ENCODE results near the gene LYZL1.

Gene LYZL1

DNA sequence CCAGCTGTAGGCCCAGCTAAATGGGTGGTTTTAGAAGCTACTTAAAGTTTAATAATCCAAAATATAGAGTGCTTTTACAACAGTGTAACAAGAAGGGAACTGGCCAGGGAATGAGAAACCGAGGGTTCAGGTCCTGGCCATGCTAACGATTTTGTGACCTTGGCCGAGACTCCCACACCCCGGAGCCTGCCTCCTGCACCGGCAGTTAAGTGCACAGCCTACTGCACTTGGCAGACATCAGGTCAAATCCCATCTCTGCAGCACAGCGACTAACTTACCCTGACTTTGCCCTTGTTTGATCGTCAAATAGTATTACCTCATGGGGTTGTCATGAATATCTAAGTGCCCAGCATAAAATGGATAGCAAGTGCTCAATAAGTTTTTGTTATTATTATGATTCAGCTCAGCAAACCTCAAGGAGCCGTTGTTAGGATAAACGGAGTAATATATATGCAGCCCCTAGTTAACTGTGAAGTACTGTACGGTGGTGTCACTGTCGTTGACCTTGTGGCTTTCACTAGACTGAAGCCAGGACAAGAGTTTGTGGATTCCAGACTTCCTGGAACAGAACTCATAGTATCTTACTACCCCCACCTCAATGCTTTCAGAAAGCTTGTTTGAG is 35.5 kb downstream of the LYZL1 start:
- Histone ChIP-seq H3K9ac (ENCODE audit: low read length) (no peak overlapping the region), H3K4me2 (ENCODE audit: low read length, poor library complexity, severe bottlenecking) (no peak overlapping the region), H3K4ac (ENCODE audit: low read depth in 1 of 2, low read length in 2 of 2) (no peak overlapping the region), H2BK12ac (ENCODE audit: low read length in 2 of 2) (peak overlapping the region in 1 of 2 experiments; percentile 3), H3K23ac (ENCODE audit: low read length in 2 of 2) (no peak overlapping the region), H3K4me1 (ENCODE audit: control insufficient read depth, insufficient read depth, low read depth, low read length) (peaks cover 10% of the 10 kb centered on the region), H2AK5ac (ENCODE audit: low read length, severe bottlenecking) (no peak overlapping the region), H4K91ac (ENCODE audit: low read length) (no peak overlapping the region), H2AFZ (ENCODE audit: low read depth, low read length) (no peak overlapping the region), H2BK120ac (ENCODE audit: low read depth, low read length) (no peak overlapping the region), H3K9me3 (ENCODE audit: control insufficient read depth, low read length) (no peaks in the 10 kb centered on the region), H4K8ac (ENCODE audit: low read length) (no peak overlapping the region), H3K14ac (ENCODE audit: low read length in 2 of 2) (no peak overlapping the region), H2BK15ac (ENCODE audit: low read depth, poor library complexity, severe bottlenecking) (no peak overlapping the region), H2BK5ac (ENCODE audit: low read depth, low read length, poor library complexity, severe bottlenecking) (no peak overlapping the region), H3K36me3 (ENCODE audit: control insufficient read depth in 1 of 2, insufficient read depth in 2 of 2, low read depth in 1 of 2, low read length in 2 of 2) (no peaks in the 10 kb centered on the region), H3K4me3 (ENCODE audit: insufficient read depth in 1 of 2, low read depth in 1 of 2, low read length in 2 of 2) (no peak overlapping the region), H3K79me1 (replicated peaks; ENCODE audit: low read length, poor library complexity, severe bottlenecking) (no peaks in the 10 kb centered on the region), H3K27me3 (ENCODE audit: control insufficient read depth in 1 of 2, insufficient read depth in 1 of 2, low read length in 2 of 2) (peaks cover 0 to 19% of the 10 kb centered on the region in 2 experiments), H3K18ac (ENCODE audit: low read depth in 1 of 2, low read length in 2 of 2) (no peak overlapping the region), H3K27ac (ENCODE audit: low read length, poor library complexity, severe bottlenecking) (no peak overlapping the region)
- peak; percentile 45 for DNase-seq
- WGBS: 36% methylated on average over 9 of the region's 11 CpGs

DNA sequence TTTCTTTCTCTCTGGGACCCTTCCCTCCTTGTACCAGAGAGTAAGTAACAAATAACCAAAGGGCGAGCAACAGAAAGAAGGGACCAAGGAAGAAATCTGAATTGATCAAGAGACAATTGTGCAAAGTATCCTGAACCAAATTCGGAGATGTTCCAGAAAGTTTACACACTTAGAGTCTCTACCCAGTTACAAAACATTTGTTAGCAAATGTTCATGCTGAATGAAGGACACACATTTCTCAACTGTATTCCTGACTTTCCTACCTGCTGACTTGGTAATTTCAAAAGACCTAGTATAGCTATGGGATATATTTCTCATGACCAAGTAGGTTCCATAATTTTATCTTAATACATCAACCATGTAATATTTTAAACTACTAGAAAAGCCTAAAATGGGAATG is 37.4 kb downstream of the LYZL1 start:
- H2BK5ac ChIP-seq (ENCODE audit: low read depth, low read length, poor library complexity, severe bottlenecking): no peak overlapping the region
- H3K18ac ChIP-seq (ENCODE audit: low read depth in 1 of 2, low read length in 2 of 2): no peak overlapping the region
- no peak overlapping the region for H3K27ac ChIP-seq (ENCODE audit: low read length, poor library complexity, severe bottlenecking)
- no peak overlapping the region for H3K9ac ChIP-seq (ENCODE audit: low read length)
- no peak overlapping the region for H3K14ac ChIP-seq (ENCODE audit: low read length in 2 of 2)
- no peak overlapping the region for H3K4me2 ChIP-seq (ENCODE audit: low read length, poor library complexity, severe bottlenecking)
- H3K23ac ChIP-seq (ENCODE audit: low read length in 2 of 2): no peak overlapping the region
- H2BK12ac ChIP-seq (ENCODE audit: low read length in 2 of 2): no peak overlapping the region
- no peak overlapping the region for H4K8ac ChIP-seq (ENCODE audit: low read length)
- peaks cover 0 to 4% of the 10 kb centered on the region in 2 experiments for H3K27me3 ChIP-seq (ENCODE audit: control insufficient read depth in 1 of 2, insufficient read depth in 1 of 2, low read length in 2 of 2)
- no peak overlapping the region for H2BK120ac ChIP-seq (ENCODE audit: low read depth, low read length)
- H3K36me3 ChIP-seq (ENCODE audit: control insufficient read depth in 1 of 2, insufficient read depth in 2 of 2, low read depth in 1 of 2, low read length in 2 of 2): no peaks in the 10 kb centered on the region
- H3K4ac ChIP-seq (ENCODE audit: low read depth in 1 of 2, low read length in 2 of 2): no peak overlapping the region
- H3K9me3 ChIP-seq (ENCODE audit: control insufficient read depth, low read length): no peaks in the 10 kb centered on the region
- no peaks in the 10 kb centered on the region for H3K79me1 ChIP-seq (replicated peaks; ENCODE audit: low read length, poor library complexity, severe bottlenecking)
- H3K4me1 ChIP-seq (ENCODE audit: control insufficient read depth, insufficient read depth, low read depth, low read length): peaks cover 7% of the 10 kb centered on the region
- 94% methylated on average over 2 of the region's 2 CpGs for WGBS
- H2AFZ ChIP-seq (ENCODE audit: low read depth, low read length): no peak overlapping the region
- H3K4me3 ChIP-seq (ENCODE audit: insufficient read depth in 1 of 2, low read depth in 1 of 2, low read length in 2 of 2): no peak overlapping the region
- no peak overlapping the region for H2AK5ac ChIP-seq (ENCODE audit: low read length, severe bottlenecking)
- no peak overlapping the region for H4K91ac ChIP-seq (ENCODE audit: low read length)
- DNase-seq: no peak
- H2BK15ac ChIP-seq (ENCODE audit: low read depth, poor library complexity, severe bottlenecking): no peak overlapping the region

DNA sequence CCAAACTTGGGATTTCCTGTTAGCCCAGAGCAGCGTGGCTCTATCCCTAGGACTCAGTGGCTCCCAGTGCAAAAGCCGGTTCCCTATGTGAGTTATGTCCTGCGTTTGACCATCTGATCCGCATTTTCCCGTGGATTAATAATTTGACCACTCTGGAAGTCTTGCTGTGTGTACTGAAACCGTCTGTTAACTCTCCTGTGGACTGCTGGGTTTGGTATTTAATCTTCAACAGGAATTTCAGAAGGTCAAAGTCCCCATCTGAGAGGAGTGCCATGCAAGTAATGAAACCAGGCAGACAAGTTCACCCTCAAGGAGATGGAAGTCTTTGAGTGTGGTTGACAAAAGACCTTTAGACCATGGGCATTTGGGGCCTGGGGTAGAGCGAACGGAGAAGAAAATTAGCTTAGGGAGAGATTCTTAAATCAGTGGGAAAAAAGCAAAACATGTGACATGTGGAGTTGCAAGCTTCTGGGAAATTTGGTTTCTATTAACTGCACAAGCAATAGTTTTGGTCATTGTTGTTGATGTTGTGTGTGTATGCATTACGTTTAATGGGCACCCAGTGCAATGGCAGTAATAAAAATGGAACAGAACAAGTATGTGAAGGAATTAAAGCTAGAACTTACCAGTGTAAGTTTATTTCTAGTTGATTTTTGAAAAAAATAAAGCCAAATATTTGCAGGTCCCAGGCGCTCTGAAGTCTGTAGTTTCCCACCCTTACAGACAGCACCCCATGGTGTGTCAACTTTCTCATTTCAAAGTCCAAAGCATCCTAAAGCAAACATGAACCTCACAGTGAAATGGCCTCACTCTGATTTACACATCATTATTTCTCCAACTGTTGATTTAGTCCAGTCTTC is 38.2 kb downstream of the LYZL1 start:
- Histone ChIP-seq H3K4me3 (ENCODE audit: insufficient read depth in 1 of 2, low read depth in 1 of 2, low read length in 2 of 2) (no peak overlapping the region), H3K4ac (ENCODE audit: low read depth in 1 of 2, low read length in 2 of 2) (no peak overlapping the region), H2BK5ac (ENCODE audit: low read depth, low read length, poor library complexity, severe bottlenecking) (no peak overlapping the region), H3K18ac (ENCODE audit: low read depth in 1 of 2, low read length in 2 of 2) (no peak overlapping the region), H4K91ac (ENCODE audit: low read length) (no peak overlapping the region), H3K23ac (ENCODE audit: low read length in 2 of 2) (no peak overlapping the region), H3K9me3 (ENCODE audit: control insufficient read depth, low read length) (no peaks in the 10 kb centered on the region), H3K27ac (ENCODE audit: low read length, poor library complexity, severe bottlenecking) (no peak overlapping the region), H2BK120ac (ENCODE audit: low read depth, low read length) (no peak overlapping the region), H2BK12ac (ENCODE audit: low read length in 2 of 2) (no peak overlapping the region), H3K79me1 (replicated peaks; ENCODE audit: low read length, poor library complexity, severe bottlenecking) (no peaks in the 10 kb centered on the region), H3K4me1 (ENCODE audit: control insufficient read depth, insufficient read depth, low read depth, low read length) (peaks cover 10% of the 10 kb centered on the region), H2AFZ (ENCODE audit: low read depth, low read length) (no peak overlapping the region), H3K14ac (ENCODE audit: low read length in 2 of 2) (no peak overlapping the region), H3K27me3 (ENCODE audit: control insufficient read depth in 1 of 2, insufficient read depth in 1 of 2, low read length in 2 of 2) (peaks cover 0 to 5% of the 10 kb centered on the region in 2 experiments), H2AK5ac (ENCODE audit: low read length, severe bottlenecking) (no peak overlapping the region), H3K9ac (ENCODE audit: low read length) (no peak overlapping the region), H3K36me3 (ENCODE audit: control insufficient read depth in 1 of 2, insufficient read depth in 2 of 2, low read depth in 1 of 2, low read length in 2 of 2) (no peaks in the 10 kb centered on the region), H4K8ac (ENCODE audit: low read length) (no peak overlapping the region), H2BK15ac (ENCODE audit: low read depth, poor library complexity, severe bottlenecking) (no peak overlapping the region), H3K4me2 (ENCODE audit: low read length, poor library complexity, severe bottlenecking) (no peak overlapping the region)
- no peak for DNase-seq
- WGBS: 93% methylated on average over 10 of the region's 10 CpGs

DNA sequence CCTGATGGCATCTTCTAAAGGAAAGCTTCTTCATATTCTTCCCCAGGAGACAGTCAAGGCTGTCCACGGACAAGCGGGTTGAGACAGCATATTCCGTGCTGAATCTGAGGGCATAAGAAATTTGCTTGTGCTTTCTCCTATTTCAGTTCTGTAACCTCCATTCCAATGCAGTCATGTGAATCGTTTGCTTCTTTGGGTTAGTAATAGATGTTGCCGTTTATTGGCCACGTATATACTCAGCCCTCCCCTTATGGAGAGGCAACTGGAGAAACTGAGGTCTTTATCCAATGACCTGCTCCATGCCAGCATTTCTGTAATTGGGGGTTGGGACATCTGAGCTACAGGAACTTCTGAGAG is 38.9 kb downstream of the LYZL1 start:
- no peak overlapping the region for H2BK12ac ChIP-seq (ENCODE audit: low read length in 2 of 2)
- H2AK5ac ChIP-seq (ENCODE audit: low read length, severe bottlenecking): no peak overlapping the region
- no peak for DNase-seq
- H3K79me1 ChIP-seq (replicated peaks; ENCODE audit: low read length, poor library complexity, severe bottlenecking): no peaks in the 10 kb centered on the region
- H4K8ac ChIP-seq (ENCODE audit: low read length): no peak overlapping the region
- H3K18ac ChIP-seq (ENCODE audit: low read depth in 1 of 2, low read length in 2 of 2): no peak overlapping the region
- H3K9ac ChIP-seq (ENCODE audit: low read length): no peak overlapping the region
- H4K91ac ChIP-seq (ENCODE audit: low read length): no peak overlapping the region
- H2BK120ac ChIP-seq (ENCODE audit: low read depth, low read length): no peak overlapping the region
- peaks cover 10% of the 10 kb centered on the region for H3K4me1 ChIP-seq (ENCODE audit: control insufficient read depth, insufficient read depth, low read depth, low read length)
- no peak overlapping the region for H2BK5ac ChIP-seq (ENCODE audit: low read depth, low read length, poor library complexity, severe bottlenecking)
- no peaks in the 10 kb centered on the region for H3K9me3 ChIP-seq (ENCODE audit: control insufficient read depth, low read length)
- no peaks in the 10 kb centered on the region for H3K36me3 ChIP-seq (ENCODE audit: control insufficient read depth in 1 of 2, insufficient read depth in 2 of 2, low read depth in 1 of 2, low read length in 2 of 2)
- no peak overlapping the region for H2AFZ ChIP-seq (ENCODE audit: low read depth, low read length)
- 94% methylated on average over 6 of the region's 6 CpGs for WGBS
- no peak overlapping the region for H3K14ac ChIP-seq (ENCODE audit: low read length in 2 of 2)
- no peak overlapping the region for H3K27ac ChIP-seq (ENCODE audit: low read length, poor library complexity, severe bottlenecking)
- H3K23ac ChIP-seq (ENCODE audit: low read length in 2 of 2): no peak overlapping the region
- H3K4me3 ChIP-seq (ENCODE audit: insufficient read depth in 1 of 2, low read depth in 1 of 2, low read length in 2 of 2): no peak overlapping the region
- H2BK15ac ChIP-seq (ENCODE audit: low read depth, poor library complexity, severe bottlenecking): no peak overlapping the region
- no peak overlapping the region for H3K4me2 ChIP-seq (ENCODE audit: low read length, poor library complexity, severe bottlenecking)
- peaks cover 0 to 11% of the 10 kb centered on the region in 2 experiments for H3K27me3 ChIP-seq (ENCODE audit: control insufficient read depth in 1 of 2, insufficient read depth in 1 of 2, low read length in 2 of 2)
- no peak overlapping the region for H3K4ac ChIP-seq (ENCODE audit: low read depth in 1 of 2, low read length in 2 of 2)

Measured in mesenchymal stem cell (in vitro differentiated cells and primary cell).